K562 (cell line): ENCODE results near the gene TUBG2. TPM values are rescaled to one million over a fixed set of nuclear protein-coding genes. Genes with fewer than 3 reads are reported as not detected.

Experiments
- ATAC-seq: fragments of 200-7000 bp; cut with Tn5 transposase; 3 replicates; pipeline ENCODE4 v1.9.1; 2020; ENCODE audit warnings: moderate library complexity
- BruUV-seq: library from RNA; stranded (reverse); fragments of 400-500 nt; replicated peaks from 2 replicates; lab custom pipeline; 2021; lab: Mats Ljungman, UMichigan
- CTCF ChIA-PET: fragments of 300-600 bp; formaldehyde crosslinking; extraction: SDS; loops from one replicate; lab custom pipeline; 2021; ENCODE audit warnings: low intra/inter-chr PET ratio; lab: Yijun Ruan, JAX
- POLR2A ChIA-PET: fragments of 300-600, 350-650 bp; sonication (Branson Sonifier 250); formaldehyde crosslinking; extraction: SDS; loops from one replicate; lab custom pipeline; 2021; ENCODE audit warnings: antibody characterized with exemption, inconsistent platforms; lab: Yijun Ruan, JAX
- DNase-seq, 4 experiments: peaks; one replicate each; pipeline versions ENCODE4 v3.0.0 to v3.0.0-alpha.2; 2011 to 2018; ENCODE audit warnings: low spot score in 3 of 4, mixed read lengths in 3 of 4; ENCODE audit errors: extremely low read depth in 1 of 4
- FAIRE-seq: peaks from 2 replicates; lab custom pipeline; 2011; peaks lifted over from hg19 to GRCh38; lab: Jason Lieb, UNC
- H2AFZ ChIP-seq: 2 replicates; pipeline ENCODE4 v1.6.0; 2011; ENCODE audit warnings: low read depth, low read length, control low read depth, inconsistent platforms
- H3K27ac ChIP-seq: fragments of 200-600 bp; 3 replicates; pipeline ENCODE4 v1.8.0; 2011; ENCODE audit warnings: low read depth, mild to moderate bottlenecking, control low read depth, inconsistent platforms, low read length, moderate library complexity, mixed read lengths; ENCODE audit errors: extremely low read depth
- H3K27me3 ChIP-seq, 2 experiments: fragments of 300-600 bp in 1 of 2; 2 replicates in 1 of 2; 3 replicates in 1 of 2; pipeline versions ENCODE4 v1.6.0 to v1.8.0; 2011; ENCODE audit warnings: inconsistent platforms in 2 of 2, low read length in 2 of 2, mild to moderate bottlenecking in 1 of 2, mixed read lengths in 1 of 2, moderate library complexity in 1 of 2; ENCODE audit not compliant: control insufficient read depth in 2 of 2, insufficient read depth in 2 of 2
- H3K36me3 ChIP-seq: fragments of 300-600 bp; 3 replicates; pipeline ENCODE4 v1.8.0; 2011; ENCODE audit warnings: mild to moderate bottlenecking, low read length, inconsistent platforms; ENCODE audit not compliant: control insufficient read depth, insufficient read depth
- H3K4me1 ChIP-seq, 2 experiments: fragments of 200-600 bp in 1 of 2; replicated peaks in 1 of 2; 2 replicates in 1 of 2; 3 replicates in 1 of 2; pipeline versions ENCODE4 v1.5.1 to v1.8.0; 2011; ENCODE audit warnings: inconsistent platforms in 2 of 2, low read length in 2 of 2, mild to moderate bottlenecking in 1 of 2, mixed read lengths in 1 of 2, moderate library complexity in 1 of 2; ENCODE audit not compliant: control insufficient read depth in 2 of 2, insufficient read depth in 2 of 2
- H3K4me2 ChIP-seq: 2 replicates; pipeline ENCODE4 v1.6.1; 2011; ENCODE audit warnings: low read length, control low read depth, inconsistent platforms, mixed read lengths; ENCODE audit not compliant: insufficient read depth
- H3K4me3 ChIP-seq: fragments of 200-600 bp; sonication (generic), shearing (Covaris generic); 2 replicates; pipeline ENCODE4 v1.5.1; 2016; ENCODE audit warnings: control low read depth, inconsistent platforms
- H3K79me2 ChIP-seq: fragments of 200-600 bp; 3 replicates; pipeline ENCODE4 v1.8.0; 2011; ENCODE audit warnings: low read length, inconsistent platforms; ENCODE audit not compliant: control insufficient read depth, insufficient read depth
- H3K9ac ChIP-seq, 2 experiments: 2 replicates each; pipeline versions ENCODE4 v1.6.0 to v1.6.1; 2011; ENCODE audit warnings: low read depth in 2 of 2, low read length in 2 of 2, control low read depth in 1 of 2, inconsistent platforms in 1 of 2, mild to moderate bottlenecking in 1 of 2, mixed read lengths in 1 of 2; ENCODE audit not compliant: insufficient read depth in 1 of 2
- H3K9me1 ChIP-seq: one replicate; pipeline ENCODE4 v1.6.0; 2011; ENCODE audit warnings: inconsistent platforms, mild to moderate bottlenecking, low read length, moderate library complexity; ENCODE audit not compliant: control insufficient read depth, insufficient read depth
- H3K9me3 ChIP-seq: replicated peaks from 2 replicates; pipeline ENCODE4 v1.5.1; 2011; ENCODE audit warnings: low read depth, low read length, inconsistent platforms; ENCODE audit not compliant: control insufficient read depth, insufficient read depth
- H4K20me1 ChIP-seq: replicated peaks from 2 replicates; pipeline ENCODE4 v1.6.1; 2011; ENCODE audit warnings: low read length, inconsistent platforms, mixed read lengths; ENCODE audit not compliant: control insufficient read depth, insufficient read depth
- ATF1 ChIP-seq, 2 experiments: fragments of 450-650 bp in 1 of 2; IDR thresholded peaks; 2 replicates each; pipeline ENCODE4 v1.6.1; 2016; ENCODE audit warnings: missing compliant biosample characterization in 1 of 2, missing genetic modification characterization in 1 of 2
- CC2D1A ChIP-seq: fragments of 450-650 bp; IDR thresholded peaks from 2 replicates; pipeline ENCODE4 v1.6.1; 2017; ENCODE audit warnings: mild to moderate bottlenecking
- CHD2 ChIP-seq: IDR thresholded peaks from 2 replicates; pipeline ENCODE4 v1.6.1; 2011; ENCODE audit warnings: low read depth, low read length
- DPF2 ChIP-seq: fragments of 450-650 bp; IDR thresholded peaks from 2 replicates; pipeline ENCODE4 v1.6.1; 2016
- HNRNPH1 ChIP-seq: fragments of 200-400 bp; formaldehyde crosslinking; optimal IDR thresholded peaks from 2 replicates; pipeline ENCODE3; 2017; ENCODE audit warnings: low read depth, mild to moderate bottlenecking, low read length, moderate library complexity
- MAZ ChIP-seq, 2 experiments: fragments of 450-650 bp in 1 of 2; sonication (generic) in 1 of 2; formaldehyde crosslinking; IDR thresholded peaks in 1 of 2; conservative IDR thresholded peaks in 1 of 2; 2 replicates each; pipeline versions ENCODE4 v1.4.0 to v1.5.0; 2020; ENCODE audit warnings: mild to moderate bottlenecking in 1 of 2, missing genetic modification reagents in 1 of 2
- MEF2A ChIP-seq: IDR thresholded peaks from 2 replicates; pipeline ENCODE4 v1.6.1; 2011; ENCODE audit warnings: low read depth, mild to moderate bottlenecking, low read length, moderate library complexity; ENCODE audit not compliant: control insufficient read depth
- SP1 ChIP-seq: sonication (generic); formaldehyde crosslinking; IDR thresholded peaks from 2 replicates; pipeline ENCODE4 v1.8.1; 2022; ENCODE audit warnings: mild to moderate bottlenecking, missing genetic modification reagents
- STAT5A ChIP-seq: IDR thresholded peaks from 2 replicates; pipeline ENCODE4 v1.6.1; 2012; ENCODE audit warnings: low read length, inconsistent platforms, borderline replicate concordance
- XRCC5 ChIP-seq: fragments of 200-400 bp; formaldehyde crosslinking; IDR thresholded peaks from 2 replicates; pipeline ENCODE4 v1.6.1; 2017; ENCODE audit warnings: low read depth, mild to moderate bottlenecking, low read length
- ZNF175 ChIP-seq: fragments of 200-800 bp; sonication (Bioruptor generic); IDR thresholded peaks from 2 replicates; pipeline ENCODE4 v1.6.1; 2016; ENCODE audit warnings: low read depth, mild to moderate bottlenecking, missing genetic modification characterization, missing compliant biosample characterization
- ZNF589 ChIP-seq: fragments of 200-800 bp; sonication (Bioruptor generic); IDR thresholded peaks from 2 replicates; pipeline ENCODE4 v1.6.1; 2016; ENCODE audit warnings: low read depth, missing genetic modification characterization, missing compliant biosample characterization
- WGBS: fragments of 100-300 bp; shearing (Covaris generic); methylation state at CpG from one replicate; pipeline ENCODE4 v1.1.6; 2016; ENCODE audit warnings: low coverage, mixed read lengths; ENCODE audit not compliant: insufficient coverage; ENCODE audit errors: missing lambda C conversion rate; 5-methylcytosine and 5-hydroxymethylcytosine counted together
- in situ Hi-C: fragments of 300-500 bp; cut with MboI; formaldehyde crosslinking; loops from 4 replicates; pipeline ENCODE4 v1.15.0; 2018; ENCODE audit warnings: inconsistent platforms, mixed read lengths
- intact Hi-C: fragments of 100-400 bp; cut with micrococcal nuclease; formaldehyde crosslinking; loops from 2 replicates; pipeline ENCODE4 v1.14.2; 2022
- polyA plus RNA-seq, 8 experiments: library from polyadenylated mRNA; depleted of rRNA in 4 of 8; stranded (reverse) in 5 of 8; unstranded in 3 of 8; fragments of >200 nt; fragmentation: Nextera tagmentation in 2 of 8; fragmentation: Illumina TruSeq in 1 of 8; extraction: Ambion mirVana in 2 of 8; extraction: Trizol in 1 of 8; gene quantifications; 2 replicates each; pipeline versions ENCODE4 v1.2.1 to v1.2.3, GENCODE V29; 2011 to 2014; ENCODE audit warnings: inconsistent platforms in 1 of 8, missing spikeins in 1 of 8
- total RNA-seq, 7 experiments: library from RNA; depleted of rRNA in 6 of 7; stranded (reverse); fragments of >200 nt in 6 of 7; fragmentation: Illumina TruSeq in 2 of 7; extraction: Trizol in 2 of 7; gene quantifications; 2 replicates each; pipeline versions ENCODE4 v1.2.1 to v1.2.3, GENCODE V29; 2011 to 2021; ENCODE audit warnings: low replicate concordance in 1 of 7
- TF ChIP-seq, protein P1 (sequence below), 3 experiments: fragments of 200-800 bp in 1 of 3; sonication (Bioruptor generic) in 1 of 3; sonication (generic) in 1 of 3; formaldehyde crosslinking in 1 of 3; IDR thresholded peaks; 2 replicates each; pipeline versions ENCODE4 v1.6.1 to v1.8.0; 2016 to 2022; ENCODE audit warnings: mild to moderate bottlenecking in 2 of 3, missing compliant biosample characterization in 2 of 3, missing genetic modification characterization in 2 of 3, missing genetic modification reagents in 1 of 3
- TF ChIP-seq, protein P2 (sequence below): IDR thresholded peaks from 2 replicates; pipeline ENCODE4 v1.6.1; 2014; ENCODE audit warnings: antibody characterized with exemption
- TF ChIP-seq, protein P3 (sequence below): fragments of 450-650 bp; formaldehyde crosslinking; IDR thresholded peaks from 2 replicates; pipeline ENCODE4 v1.4.0; 2022; ENCODE audit warnings: missing genetic modification characterization

The TUBG2 gene
- total and polyA plus RNA-seq, 9 of the 15 experiments (the other 6 are each of a cell fraction or from before 2014, with no cell fraction given): 0.09 to 0.80 (median 0.24) TPM; not detected in 2

DNA sequence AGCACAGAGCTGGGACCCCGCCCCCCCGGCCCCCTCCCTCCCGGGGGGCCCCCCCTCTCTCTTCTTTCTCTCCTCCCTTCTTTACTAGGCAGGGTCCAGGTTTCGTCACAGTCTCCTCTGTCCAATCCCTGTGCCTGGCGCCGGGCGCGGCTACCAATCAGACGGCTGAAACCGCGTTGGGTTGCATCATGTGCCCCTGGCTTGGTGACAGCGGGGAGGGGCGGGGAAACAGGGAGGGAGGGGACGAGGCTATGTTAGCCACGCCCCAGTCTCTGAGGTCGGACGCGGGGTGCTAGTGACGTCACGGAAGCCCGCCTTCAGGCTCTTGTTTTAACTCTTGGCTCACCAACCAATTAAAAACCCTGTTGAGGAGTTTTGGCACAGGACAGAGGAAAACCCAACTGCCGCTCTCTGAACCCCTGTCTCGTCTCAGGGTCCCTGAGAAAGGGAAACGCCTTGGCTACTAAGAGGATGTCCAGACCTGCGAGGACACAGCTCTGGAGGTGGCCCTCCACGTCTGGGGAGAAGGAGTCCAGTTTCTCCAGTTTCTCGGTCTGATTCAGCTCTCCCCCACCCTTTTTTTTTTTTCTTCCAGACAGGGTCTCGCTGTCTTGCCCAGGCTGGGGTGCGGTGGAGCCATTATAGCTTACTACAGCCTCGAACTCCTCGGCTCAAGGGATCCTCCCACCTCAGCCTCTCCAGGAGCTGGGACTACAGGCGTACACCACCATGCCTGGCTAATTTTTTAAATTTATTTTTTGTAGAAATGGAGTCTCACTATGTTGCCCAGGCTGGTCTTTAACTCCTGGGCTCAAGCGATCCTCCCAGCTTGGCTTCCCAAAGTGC is 18.2 kb downstream of the TUBG2 start:
- Histone ChIP-seq H3K9me3 (no peaks in the 10 kb centered on the region), H3K79me2 (peaks cover 36% of the 10 kb centered on the region), H3K9me1 (no peaks in the 10 kb centered on the region), H2AFZ (peak overlapping the region; percentile 76), H3K4me1 (peaks cover 42 to 75% of the 10 kb centered on the region in 2 experiments), H3K4me3 (peak overlapping the region; percentile 61), H3K27ac (peak overlapping the region; percentile 95), H3K27me3 (no peaks in the 10 kb centered on the region), H3K4me2 (peak overlapping the region; percentile 90), H3K9ac (peak overlapping the region; percentile 84 to 94), H4K20me1 (peaks cover 5% of the 10 kb centered on the region), H3K36me3 (peaks cover 20% of the 10 kb centered on the region; the same call in 1 of the 3 replicates)
- peak; percentile 79 for ATAC-seq
- in situ Hi-C loops: no loop called here
- DNase-seq: peak; percentile 95 to 100 (median 98)
- TSS peak; percentile 86 for BruUV-seq
- intact Hi-C loops: loop anchor here (5.0 kb wide), 1 partner anchor 70 kb away; the partner anchor contains the start of genes RETREG3 and TUBG1
- WGBS: 1% methylated on average over 26 of the region's 33 CpGs
- FAIRE-seq: peak; percentile 99
- ChIA-PET CTCF (no interaction called here), POLR2A (interaction anchor here (0.6 to 1.9 kb wide), 18 partner anchors 8 to 807 kb away, joined by 3 to 7 read pairs (median 4); partner anchors contain the start of gene TUBG2)
- TF ChIP-seq CHD2 (peak; percentile 51; the same call in 1 of the 2 replicates), SP1 (CRISPR knock-in tag) (peak; percentile 65), MAZ (CRISPR knock-in tag; conservative IDR thresholded peaks at IDR 0.05 in 1 of 2, IDR thresholded peaks at IDR 0.05 in 1 of 2) (peak in 1 of 2 experiments; percentile 44; a peak in 1 of 4 replicates), CC2D1A (0 out of 2 replicates have a peak, but pooled peaks have one; percentile 27), MEF2A (no peak), XRCC5 (no peak), ZNF589 (CRISPR knock-in tag) (no peak), STAT5A (no peak), DPF2 (0 out of 2 replicates have a peak, but pooled peaks have one; percentile 12), ATF1 (CRISPR knock-in tag; IDR thresholded peaks at IDR 0.05) (peak; percentile 37; the same call in 1 of the 2 replicates), ATF1 (tag; IDR thresholded peaks at IDR 0.05) (peak; percentile 99), HNRNPH1 (no peak), ZNF175 (0 out of 2 replicates have a peak, but pooled peaks have one; percentile 52)
- TF ChIP-seq, protein P1, sequence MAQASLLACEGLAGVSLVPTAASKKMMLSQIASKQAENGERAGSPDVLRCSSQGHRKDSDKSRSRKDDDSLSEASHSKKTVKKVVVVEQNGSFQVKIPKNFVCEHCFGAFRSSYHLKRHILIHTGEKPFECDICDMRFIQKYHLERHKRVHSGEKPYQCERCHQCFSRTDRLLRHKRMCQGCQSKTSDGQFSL (CRISPR knock-in tag; IDR thresholded peaks at IDR 0.05): no peak
- TF ChIP-seq, protein P1 (tag; IDR thresholded peaks at IDR 0.05): peak in 1 of 2 experiments; percentile 77; a peak in 1 of 4 replicates
- TF ChIP-seq, protein P2, sequence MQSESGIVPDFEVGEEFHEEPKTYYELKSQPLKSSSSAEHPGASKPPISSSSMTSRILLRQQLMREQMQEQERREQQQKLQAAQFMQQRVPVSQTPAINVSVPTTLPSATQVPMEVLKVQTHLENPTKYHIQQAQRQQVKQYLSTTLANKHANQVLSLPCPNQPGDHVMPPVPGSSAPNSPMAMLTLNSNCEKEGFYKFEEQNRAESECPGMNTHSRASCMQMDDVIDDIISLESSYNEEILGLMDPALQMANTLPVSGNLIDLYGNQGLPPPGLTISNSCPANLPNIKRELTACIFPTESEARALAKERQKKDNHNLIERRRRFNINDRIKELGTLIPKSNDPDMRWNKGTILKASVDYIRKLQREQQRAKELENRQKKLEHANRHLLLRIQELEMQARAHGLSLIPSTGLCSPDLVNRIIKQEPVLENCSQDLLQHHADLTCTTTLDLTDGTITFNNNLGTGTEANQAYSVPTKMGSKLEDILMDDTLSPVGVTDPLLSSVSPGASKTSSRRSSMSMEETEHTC: 0 out of 2 replicates have a peak, but pooled peaks have one; percentile 16
- TF ChIP-seq, protein P3, sequence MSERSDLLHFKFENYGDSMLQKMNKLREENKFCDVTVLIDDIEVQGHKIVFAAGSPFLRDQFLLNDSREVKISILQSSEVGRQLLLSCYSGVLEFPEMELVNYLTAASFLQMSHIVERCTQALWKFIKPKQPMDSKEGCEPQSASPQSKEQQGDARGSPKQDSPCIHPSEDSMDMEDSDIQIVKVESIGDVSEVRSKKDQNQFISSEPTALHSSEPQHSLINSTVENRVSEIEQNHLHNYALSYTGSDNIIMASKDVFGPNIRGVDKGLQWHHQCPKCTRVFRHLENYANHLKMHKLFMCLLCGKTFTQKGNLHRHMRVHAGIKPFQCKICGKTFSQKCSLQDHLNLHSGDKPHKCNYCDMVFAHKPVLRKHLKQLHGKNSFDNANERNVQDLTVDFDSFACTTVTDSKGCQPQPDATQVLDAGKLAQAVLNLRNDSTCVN: 0 out of 2 replicates have a peak, but pooled peaks have one; percentile 3
